HG02938 (cell line): Measurements from ENCODE around the gene SSBP2.
"Not testable (repeated sequence)": the region's sequence is repeated elsewhere in the genome, so short reads cannot be mapped to it uniquely, and the experiment has no call there.

ENCODE experiments used
- ATAC-seq: cut with Tn5 transposase; IDR thresholded peaks from one replicate; pipeline ENCODE4 v1.9.1; 2021; ENCODE audit warnings: mild to moderate bottlenecking, moderate library complexity; ENCODE audit not compliant: unreplicated experiment

Gene SSBP2

GRCh38 chr5:81537905-81538547 is 212.9 kb downstream of the SSBP2 start:
- ATAC-seq: no peak

- ATAC-seq: no peak
Observed at GRCh38 chr5:81534441-81534840, 216.5 kb downstream of the SSBP2 start.

- ATAC-seq: no peak
Observed at GRCh38 chr5:81533629-81534405, 217.1 kb downstream of the SSBP2 start.

- ATAC-seq: no peak
Observed at GRCh38 chr5:81530919-81531318, 220.0 kb downstream of the SSBP2 start.

- ATAC-seq: no peak
Observed at GRCh38 chr5:81525690-81526089, 225.2 kb downstream of the SSBP2 start.

- no peak for ATAC-seq
Observed at GRCh38 chr5:81524015-81524414, 226.9 kb downstream of the SSBP2 start.

GRCh38 chr5:81522571-81522970 is 228.3 kb downstream of the SSBP2 start:
- ATAC-seq: no peak

- ATAC-seq: no peak
Observed at GRCh38 chr5:81520769-81521168, 230.1 kb downstream of the SSBP2 start.

- no peak for ATAC-seq
Observed at GRCh38 chr5:81519217-81519905, 231.5 kb downstream of the SSBP2 start.

GRCh38 chr5:81517462-81517861 is 233.4 kb downstream of the SSBP2 start:
- no peak for ATAC-seq

GRCh38 chr5:81516091-81516490 is 234.8 kb downstream of the SSBP2 start:
- no peak for ATAC-seq

GRCh38 chr5:81513982-81514381 is 236.9 kb downstream of the SSBP2 start:
- no peak for ATAC-seq

- ATAC-seq: no peak
Observed at GRCh38 chr5:81513473-81513872, 237.4 kb downstream of the SSBP2 start.

GRCh38 chr5:81506900-81507588 is 243.9 kb downstream of the SSBP2 start:
- ATAC-seq: peak; percentile 100

- ATAC-seq: no peak
Observed at GRCh38 chr5:81506378-81506777, 244.5 kb downstream of the SSBP2 start.

GRCh38 chr5:81505672-81506071 is 245.2 kb downstream of the SSBP2 start:
- ATAC-seq: no peak

GRCh38 chr5:81503602-81504001 is 247.3 kb downstream of the SSBP2 start:
- not testable (repeated sequence) for ATAC-seq

GRCh38 chr5:81495286-81495685 is 255.6 kb downstream of the SSBP2 start:
- no peak for ATAC-seq

GRCh38 chr5:81488862-81489261 is 262.0 kb downstream of the SSBP2 start:
- no peak for ATAC-seq

GRCh38 chr5:81486711-81487110 is 264.2 kb downstream of the SSBP2 start:
- no peak for ATAC-seq

GRCh38 chr5:81482595-81482994 is 268.3 kb downstream of the SSBP2 start:
- no peak for ATAC-seq
